Femur (tissue), 1 donor: ENCODE data around the gene SYNPO2.
A peak's percentile ranks its signal among the peaks of the same experiment; 100 is the strongest.
"Not testable (repeated sequence)": the region's sequence is repeated elsewhere in the genome, so short reads cannot be mapped to it uniquely, and the experiment has no call there.

Experiments
- DNase-seq: peaks from one replicate; pipeline ENCODE4 v3.0.0-alpha.2; 2017

The SYNPO2 gene

DNA sequence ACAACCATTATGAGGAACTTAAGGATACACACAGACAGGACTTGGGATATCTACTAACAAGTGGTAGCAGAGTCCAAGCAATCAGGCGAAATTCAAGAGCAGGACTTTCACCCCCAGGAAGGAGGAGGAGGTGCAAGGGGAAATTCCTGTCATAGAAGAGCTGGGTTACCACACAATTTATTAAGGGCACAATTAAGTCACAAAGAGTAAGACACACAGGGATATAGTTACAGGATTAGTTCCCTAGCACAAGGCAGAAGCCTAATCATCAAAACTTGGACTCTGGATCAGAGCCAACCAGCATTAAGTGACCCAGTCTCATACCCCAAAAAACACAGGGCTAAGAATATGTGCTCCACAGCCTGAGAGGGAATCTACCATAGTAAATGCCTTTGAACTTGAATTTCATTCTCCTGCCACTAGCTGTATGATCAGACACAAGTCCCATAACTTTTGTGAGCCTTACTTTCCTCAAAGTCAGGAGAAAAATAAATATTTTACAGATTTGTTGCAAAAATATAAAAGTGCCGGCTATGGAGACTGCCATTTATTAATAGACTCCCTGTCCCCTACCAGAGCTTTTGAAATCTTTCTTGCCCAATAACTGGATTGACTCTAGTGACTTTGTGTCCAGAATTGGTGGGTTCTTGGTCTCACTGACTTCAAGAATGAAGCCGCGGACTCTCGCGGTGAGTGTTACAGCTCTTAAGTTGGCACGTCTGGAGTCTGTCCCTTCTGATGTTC, 87.0 kb downstream of the SYNPO2 start:
- DNase-seq, result no peak

DNA sequence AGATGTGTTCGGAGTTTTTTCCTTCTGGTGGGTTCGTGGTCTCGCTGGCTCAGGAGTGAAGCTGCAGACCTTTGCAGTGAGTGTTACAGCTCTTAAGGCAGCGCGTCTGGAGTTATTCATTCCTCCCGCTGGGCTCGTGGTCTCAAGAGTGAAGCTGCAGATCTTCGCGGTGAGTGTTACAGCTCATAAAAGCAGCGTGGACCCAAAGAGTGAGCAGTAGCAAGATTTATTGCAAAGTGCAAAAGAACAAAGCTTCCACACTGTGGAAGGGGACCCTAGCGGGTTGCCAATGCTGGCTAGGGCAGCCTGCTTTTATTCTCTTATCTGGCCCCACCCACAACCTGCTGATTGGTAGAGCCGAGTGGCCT, 87.5 kb downstream of the SYNPO2 start:
- DNase-seq, result not testable (repeated sequence)

DNA sequence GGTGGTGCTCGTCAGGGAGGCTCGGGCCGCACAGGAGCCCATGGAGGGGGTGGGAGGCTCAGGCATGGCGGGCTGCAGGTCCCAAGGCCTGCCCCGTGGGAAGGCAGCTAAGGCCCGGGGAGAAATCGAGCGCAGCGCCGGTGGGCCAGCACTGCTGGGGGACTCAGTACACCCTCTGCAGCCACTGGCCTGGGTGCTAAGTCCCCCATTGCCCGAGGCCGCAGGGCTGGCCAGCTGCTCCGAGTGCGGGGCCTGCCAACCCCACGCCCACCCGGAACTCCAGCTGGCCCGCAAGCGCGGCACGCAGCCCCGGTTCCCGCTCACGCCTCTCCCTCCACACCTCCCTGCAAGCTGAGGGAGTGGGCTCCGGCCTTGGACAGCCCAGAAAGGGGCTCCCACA, 88.4 kb downstream of the SYNPO2 start:
- not testable (repeated sequence) for DNase-seq

DNA sequence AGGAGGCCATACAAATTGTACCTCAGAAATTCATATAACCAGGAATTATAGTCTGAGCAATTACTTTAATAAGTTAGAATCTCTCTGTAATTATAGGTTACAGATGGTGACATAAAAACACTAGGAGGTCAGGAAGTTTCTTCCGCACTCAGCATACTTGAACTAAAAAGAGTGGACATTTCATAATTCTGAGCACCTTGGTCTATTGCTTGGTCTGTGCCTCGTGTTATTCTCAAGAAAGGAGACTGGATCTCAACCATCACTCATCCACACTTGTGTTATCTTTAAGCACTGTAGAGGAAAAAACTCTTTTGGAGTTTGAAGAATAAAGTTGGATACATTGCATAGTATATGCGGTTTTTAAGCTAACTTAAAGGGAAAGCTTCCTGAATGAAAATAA, 91.1 kb downstream of the SYNPO2 start:
- DNase-seq, result no peak

DNA sequence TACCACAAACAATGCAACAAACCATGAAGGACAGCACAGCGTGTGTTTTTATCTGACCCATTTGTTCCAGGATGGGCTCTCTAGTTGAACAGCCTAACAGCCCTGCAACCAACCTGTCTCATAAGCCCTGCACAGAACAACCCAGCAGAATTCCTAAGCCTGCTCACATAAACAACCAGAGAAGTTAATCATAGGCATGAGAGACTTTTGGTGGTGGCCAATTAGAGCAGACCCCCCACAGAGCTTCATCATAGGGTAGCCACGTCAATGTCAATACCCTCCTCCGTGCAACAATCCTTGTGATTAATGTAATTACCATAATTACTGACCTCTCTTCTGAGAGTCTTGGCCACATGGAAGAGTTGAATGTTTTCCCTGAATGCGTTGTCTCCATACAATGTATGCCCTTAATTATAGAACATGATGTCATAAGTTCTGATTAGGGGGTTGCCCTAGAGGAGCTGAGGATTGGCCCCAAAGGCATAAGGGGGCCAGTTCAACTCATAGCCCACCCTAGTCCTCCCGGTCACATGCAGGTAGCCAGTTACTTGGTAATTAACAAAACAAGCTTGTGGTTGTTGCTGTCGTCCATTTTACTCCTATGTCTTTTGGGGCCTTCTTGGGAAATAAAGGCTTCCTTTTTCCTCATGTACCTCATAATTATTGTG, 92.7 kb downstream of the SYNPO2 start:
- DNase-seq, result no peak

GRCh38 chr4:118981839-118982381, 93.3 kb downstream of the SYNPO2 start:
- DNase-seq, result peak; percentile 76

GRCh38 chr4:118983293-118983692, 94.6 kb downstream of the SYNPO2 start:
- no peak for DNase-seq

GRCh38 chr4:118983831-118984230, 95.2 kb downstream of the SYNPO2 start:
- DNase-seq, result no peak

GRCh38 chr4:118985170-118986000, 96.7 kb downstream of the SYNPO2 start:
- DNase-seq, result no peak

- no peak for DNase-seq
These were observed 99.4 kb downstream of the SYNPO2 start for GRCh38 chr4:118987959-118988634.

- DNase-seq, result no peak
These were observed 100.0 kb downstream of the SYNPO2 start for GRCh38 chr4:118988635-118988972.

- no peak for DNase-seq
These were observed 100.7 kb downstream of the SYNPO2 start for GRCh38 chr4:118989098-118990080.

DNA sequence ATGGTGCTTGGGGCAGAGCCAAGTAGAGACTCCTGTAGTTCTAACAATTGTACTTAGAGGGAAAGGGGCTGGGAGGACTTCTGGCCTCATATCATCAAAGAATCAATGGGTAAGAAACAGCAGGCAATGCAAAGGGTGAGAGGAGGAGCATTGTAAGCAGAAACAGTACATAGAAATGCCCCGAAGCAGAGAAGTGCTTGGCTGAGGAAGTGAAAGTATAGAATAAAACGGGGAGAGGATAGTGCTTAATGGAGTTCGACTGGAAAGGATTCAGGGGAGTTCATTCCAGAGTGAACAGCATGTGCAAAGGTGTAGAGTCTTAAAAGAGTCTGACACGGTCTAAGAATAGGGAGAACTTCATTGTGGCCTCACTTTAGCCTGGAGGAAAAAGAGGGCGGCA, 103.0 kb downstream of the SYNPO2 start:
- DNase-seq, result no peak

- DNase-seq, result no peak
These were observed 103.5 kb downstream of the SYNPO2 start for GRCh38 chr4:118992149-118992548.

GRCh38 chr4:118993333-118993732, 104.7 kb downstream of the SYNPO2 start:
- no peak for DNase-seq

GRCh38 chr4:118994030-118994429, 105.4 kb downstream of the SYNPO2 start:
- DNase-seq, result no peak

DNA sequence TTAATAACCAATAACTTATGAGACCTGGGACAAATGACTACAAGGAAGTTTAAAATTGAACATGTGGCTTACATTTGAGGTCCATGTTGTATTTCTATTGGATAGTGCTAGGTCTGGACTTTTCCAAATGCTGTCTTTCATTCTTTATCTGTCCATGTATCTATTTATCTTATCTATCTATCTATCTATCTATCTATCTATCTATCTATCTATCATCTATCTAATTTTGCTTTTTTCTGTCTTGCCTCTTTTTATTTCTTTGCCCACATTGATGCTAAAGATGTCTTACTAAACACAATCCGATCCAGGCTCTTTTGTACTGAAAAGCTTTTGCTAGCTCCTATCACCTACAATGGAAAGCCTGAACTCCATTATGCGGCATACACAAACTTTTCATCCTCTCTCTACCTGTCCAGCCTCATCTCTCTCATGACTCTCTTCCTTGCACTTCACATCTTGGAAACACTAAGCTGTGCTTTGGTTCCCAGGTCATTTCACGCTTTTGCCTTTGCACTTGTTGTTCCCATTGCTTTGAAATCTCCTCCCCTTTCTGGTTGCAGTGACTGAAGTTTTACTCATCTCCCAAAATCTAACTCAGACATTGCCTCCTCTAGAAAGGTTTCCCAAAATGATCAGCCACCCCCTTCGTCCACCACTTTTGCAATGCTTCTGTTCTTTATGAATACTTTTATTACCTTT, 107.2 kb downstream of the SYNPO2 start:
- DNase-seq, result no peak

DNA sequence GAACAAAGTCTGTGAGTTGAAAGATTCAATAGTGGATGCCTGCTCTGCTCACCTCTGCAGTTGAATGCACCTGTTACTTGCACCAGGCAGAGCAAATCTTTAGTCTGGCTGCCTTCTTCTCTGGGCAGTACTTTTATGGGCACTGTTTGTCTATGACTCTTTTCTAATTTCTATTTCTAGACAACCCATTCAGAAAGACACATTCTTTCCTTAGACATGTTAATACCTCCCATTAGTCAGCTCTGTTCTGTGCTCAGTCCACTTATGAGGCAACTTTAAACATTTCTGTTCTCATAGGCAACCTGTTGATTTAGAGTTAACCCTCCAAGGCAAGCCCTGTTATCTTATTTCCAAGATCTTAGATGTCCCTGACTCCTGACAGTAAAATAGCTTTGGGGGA, 108.9 kb downstream of the SYNPO2 start:
- no peak for DNase-seq

DNA sequence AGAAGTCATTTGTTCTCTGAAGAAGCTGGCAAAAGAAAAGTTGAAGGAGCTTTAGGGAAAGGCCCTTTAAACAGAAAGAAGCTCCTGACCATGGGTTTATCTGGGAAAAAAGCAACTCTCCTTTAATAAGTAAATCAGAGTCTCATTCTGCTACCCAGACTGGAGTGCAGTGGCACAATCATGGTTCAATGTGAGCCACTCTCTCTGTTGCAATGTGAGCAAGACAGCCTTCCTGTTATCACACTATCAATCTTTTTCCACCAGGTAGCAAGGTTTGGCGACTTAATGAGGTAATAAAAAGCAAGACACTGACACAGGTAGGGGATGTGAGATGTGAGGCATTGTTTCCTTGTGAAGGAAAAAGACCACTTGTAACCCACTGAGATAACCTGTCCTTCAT, 111.3 kb downstream of the SYNPO2 start:
- DNase-seq, result no peak

DNA sequence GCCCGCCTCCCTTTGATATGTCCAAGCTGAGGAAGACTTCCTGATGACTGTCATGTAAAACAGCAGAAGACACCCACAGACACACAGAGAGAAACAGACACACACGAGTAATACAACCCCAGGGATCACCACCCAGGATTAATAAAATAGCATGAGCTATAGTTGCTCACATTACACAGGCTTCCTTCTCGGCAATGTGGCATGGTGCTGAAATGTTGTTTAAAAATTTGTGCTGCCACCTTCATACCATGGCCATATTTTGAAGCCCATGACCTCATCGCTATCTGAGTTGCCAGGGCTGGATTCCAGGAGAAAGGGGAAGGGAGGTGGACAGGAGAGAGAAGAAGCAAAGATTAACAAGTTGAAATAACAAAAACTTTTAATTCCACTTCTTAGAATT, 111.7 kb downstream of the SYNPO2 start:
- no peak for DNase-seq

DNA sequence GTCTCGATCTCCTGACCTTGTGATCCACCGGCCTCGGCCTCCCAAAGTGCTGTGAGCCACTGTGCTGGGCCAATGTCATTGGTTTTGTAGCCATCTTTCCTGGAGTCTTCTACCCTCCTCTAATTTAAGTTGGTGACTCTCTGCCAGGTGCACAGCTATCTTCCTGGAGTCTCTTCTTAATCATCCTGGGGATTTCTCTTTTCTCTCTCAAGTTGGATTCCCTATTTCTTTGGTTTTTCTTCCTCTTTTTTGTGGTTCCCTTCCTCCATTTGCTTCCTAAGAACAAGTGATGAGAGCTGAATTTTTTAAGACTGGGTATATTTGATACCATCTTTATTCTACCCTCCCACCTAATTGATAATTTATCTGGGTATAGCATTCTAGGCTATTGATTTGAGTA, 113.8 kb downstream of the SYNPO2 start:
- no peak for DNase-seq
